Motor neuron (in vitro differentiated cells): Measurements from ENCODE around the gene AURKA. TPM values are rescaled to one million over a fixed set of nuclear protein-coding genes. Genes with fewer than 3 reads are reported as not detected.
"Not testable (repeated sequence)": the region's sequence is repeated elsewhere in the genome, so short reads cannot be mapped to it uniquely, and the experiment has no call there.

Experiments
- ATAC-seq, 8 experiments: fragments of 200-7000 bp; cut with Tn5 transposase; replicated peaks in 6 of 8; 2 replicates each; pipeline ENCODE4 v1.8.0; 2021; ENCODE audit warnings: mild to moderate bottlenecking in 8 of 8, moderate library complexity in 8 of 8
- H3K27ac ChIP-seq, 2 donors: fragments of 250-450 bp; sonication (Bioruptor Pico); 2 replicates each; pipeline ENCODE4 v1.9.0; 2021; ENCODE audit warnings: antibody characterized with exemption in 2 of 2, mild to moderate bottlenecking in 2 of 2, moderate library complexity in 1 of 2
- H3K4me1 ChIP-seq, 2 donors: fragments of 250-450 bp; sonication (Bioruptor Pico); replicated peaks in 1 of 2; 2 replicates each; pipeline ENCODE4 v1.6.1; 2021; ENCODE audit warnings: antibody characterized with exemption in 2 of 2, mild to moderate bottlenecking in 2 of 2, moderate library complexity in 1 of 2
- H3K4me3 ChIP-seq, 5 donors: fragments of 250-450 bp; sonication (Bioruptor Pico); 2 replicates each; pipeline ENCODE4 v1.9.0; 2021; ENCODE audit warnings: antibody characterized with exemption in 5 of 5, mild to moderate bottlenecking in 5 of 5, moderate library complexity in 4 of 5
- WGBS, 10 experiments: fragments of 450-650 bp; shearing (Covaris generic); methylation state at CpG; one replicate each; pipeline ENCODE4 v1.0.0; 2022; 5-methylcytosine and 5-hydroxymethylcytosine counted together
- in situ Hi-C, 9 experiments: fragments of 400-800 bp; cut with MboI; loops; one replicate each; pipeline ENCODE4 v1.15.0; 2021; ENCODE audit warnings: low sequenced_read_pairs in 9 of 9, low pct_unique_long_range_greater_than_20kb in 2 of 9; ENCODE audit not compliant: unreplicated experiment in 9 of 9
- total RNA-seq, 8 experiments: library from RNA; unstranded; fragments of 300-600 nt; gene quantifications; 2 replicates each; pipeline versions ENCODE4 v1.2.3 to v1.2.4, GENCODE V29; 2022

AURKA gene
- total RNA-seq, 8 experiments from 2014 or later = 2.1 to 46.6 (median 6.3) TPM

GRCh38 chr20:56417911-56418310 lies 25.9 kb upstream of the AURKA start:
- Histone ChIP-seq H3K27ac (no peak overlapping the region), H3K4me1 (peaks cover 0 to 3% of the 10 kb centered on the region in 2 donors), H3K4me3 (no peak overlapping the region)
- in situ Hi-C loops = no loop called here
- WGBS, 10 experiments = 20 to 100% (median 78%) methylated on average over 1 to 3 of the region's 4 CpGs; no CpG with 5 or more reads in 3 of the 10 experiments
- ATAC-seq = no peak

GRCh38 chr20:56417402-56417801 lies 25.4 kb upstream of the AURKA start:
- WGBS, 10 experiments = 73 to 100% (median 79%) methylated on average over 1 to 6 of the region's 7 CpGs; no CpG with 5 or more reads in 1 of the 10 experiments
- Histone ChIP-seq H3K4me1 (peaks cover 0 to 1% of the 10 kb centered on the region in 2 donors), H3K27ac (no peak overlapping the region), H3K4me3 (no peak overlapping the region)
- no peak for ATAC-seq
- in situ Hi-C loops = no loop called here

- in situ Hi-C loops = no loop called here
- WGBS, 10 experiments = 50 to 100% (median 87%) methylated on average over 2 to 9 of the region's 12 CpGs; no CpG with 5 or more reads in 1 of the 10 experiments
- H3K4me1 ChIP-seq = no peaks in the 10 kb centered on the region
- peak in 3 of 8 experiments; percentile 53 to 80 (median 60) for ATAC-seq
- H3K27ac ChIP-seq = no peak overlapping the region
- no peak overlapping the region for H3K4me3 ChIP-seq
These were observed 23.1 kb upstream of the AURKA start for GRCh38 chr20:56414842-56415765.

- Histone ChIP-seq H3K27ac (no peak overlapping the region), H3K4me1 (no peaks in the 10 kb centered on the region), H3K4me3 (no peak overlapping the region)
- 70 to 100% (median 95%) methylated on average over 2 to 3 of the region's 3 CpGs for WGBS, 10 experiments
- ATAC-seq = no peak
- in situ Hi-C loops = no loop called here
These were observed 20.9 kb upstream of the AURKA start for GRCh38 chr20:56412949-56413348.

GRCh38 chr20:56412473-56412790 lies 20.4 kb upstream of the AURKA start:
- in situ Hi-C loops = no loop called here
- no peaks in the 10 kb centered on the region for H3K4me1 ChIP-seq
- no peak overlapping the region for H3K4me3 ChIP-seq
- ATAC-seq = no peak
- H3K27ac ChIP-seq = no peak overlapping the region
- 67 to 100% (median 97%) methylated on average over 1 to 6 of the region's 7 CpGs; no CpG with 5 or more reads in 3 of the 10 experiments for WGBS, 10 experiments

- Histone ChIP-seq H3K4me3 (no peak within 1 kb of the TSS), H3K27ac (no peak within 1 kb of the TSS), H3K4me1 (no peaks in the 10 kb centered on the region)
- peak in 2 of 8 experiments; percentile 39 for ATAC-seq
- in situ Hi-C loops = no loop called here
- WGBS, 10 experiments = 25 to 85% (median 77%) methylated on average over 1 to 9 of the region's 10 CpGs; no CpG with 5 or more reads in 2 of the 10 experiments
These were observed 19.9 kb upstream of the AURKA start, which contains the start of gene CASS4 for GRCh38 chr20:56411759-56412472. TSS of gene CASS4 (plus strand) at chr20:56412260. CDS start at chr20:56412459, 199 bp downstream.

- 80 to 100% (median 100%) methylated on average over 1 to 7 of the region's 7 CpGs; no CpG with 5 or more reads in 2 of the 10 experiments for WGBS, 10 experiments
- H3K4me3 ChIP-seq, ATAC-seq, in situ Hi-C loops, H3K4me1 ChIP-seq, H3K27ac ChIP-seq: not testable (repeated sequence)
These were observed 19.3 kb upstream of the AURKA start for GRCh38 chr20:56411287-56411686.

GRCh38 chr20:56409956-56410355 lies 17.9 kb upstream of the AURKA start:
- Histone ChIP-seq H3K4me3 (no peak overlapping the region), H3K27ac (no peak overlapping the region), H3K4me1 (no peaks in the 10 kb centered on the region)
- 11 to 100% (median 100%) methylated on average over 1 of the region's 1 CpG; no CpG with 5 or more reads in 1 of the 10 experiments for WGBS, 10 experiments
- in situ Hi-C loops = no loop called here
- no peak for ATAC-seq

GRCh38 chr20:56409521-56409920 lies 17.5 kb upstream of the AURKA start:
- no peak for ATAC-seq
- Histone ChIP-seq H3K27ac (no peak overlapping the region), H3K4me1 (no peaks in the 10 kb centered on the region), H3K4me3 (no peak overlapping the region)
- 86 to 100% (median 99%) methylated on average over 2 to 5 of the region's 5 CpGs for WGBS, 10 experiments
- in situ Hi-C loops = no loop called here

- Histone ChIP-seq H3K4me3 (no peak overlapping the region), H3K4me1 (no peaks in the 10 kb centered on the region), H3K27ac (no peak overlapping the region)
- in situ Hi-C loops = no loop called here
- ATAC-seq = no peak
- 33 to 100% (median 95%) methylated on average over 1 to 3 of the region's 3 CpGs; no CpG with 5 or more reads in 1 of the 10 experiments for WGBS, 10 experiments
These were observed 14.9 kb upstream of the AURKA start for GRCh38 chr20:56406910-56407309.

- 82 to 100% (median 100%) methylated on average over 2 to 9 of the region's 12 CpGs; no CpG with 5 or more reads in 3 of the 10 experiments for WGBS, 10 experiments
- in situ Hi-C loops, H3K4me3 ChIP-seq, ATAC-seq, H3K27ac ChIP-seq, H3K4me1 ChIP-seq: not testable (repeated sequence)
These were observed 13.3 kb upstream of the AURKA start for GRCh38 chr20:56405356-56405755.

GRCh38 chr20:56403465-56403864 lies 11.4 kb upstream of the AURKA start:
- H3K4me3 ChIP-seq = no peak overlapping the region
- peaks cover 3 to 5% of the 10 kb centered on the region in 2 donors for H3K4me1 ChIP-seq
- in situ Hi-C loops = no loop called here
- no peak for ATAC-seq
- 81 to 100% (median 95%) methylated on average over 2 to 10 of the region's 26 CpGs; no CpG with 5 or more reads in 4 of the 10 experiments for WGBS, 10 experiments
- H3K27ac ChIP-seq = no peak overlapping the region

- peak in 4 of 8 experiments; percentile 61 to 81 (median 73) for ATAC-seq
- in situ Hi-C loops = no loop called here
- peaks cover 3 to 5% of the 10 kb centered on the region in 2 donors for H3K4me1 ChIP-seq
- H3K27ac ChIP-seq = no peak overlapping the region
- no peak overlapping the region for H3K4me3 ChIP-seq
These were observed 8.1 kb upstream of the AURKA start for GRCh38 chr20:56400001-56400640.
